ENCODE measurements around the gene SMTN. TPM values are rescaled to one million over a fixed set of nuclear protein-coding genes. Genes with fewer than 3 reads are reported as not detected.

SMTN gene
- total RNA-seq, 4 donors from 2014 or later = 42.3 to 54.6 (median 50.5) TPM

- Histone ChIP-seq H3K27ac (peak overlapping the region; percentile 94), H3K36me3 (peaks cover 25% of the 10 kb centered on the region), H3K4me3 (peak overlapping the region; percentile 76), H3K9me3 (no peaks in the 10 kb centered on the region), H3K27me3 (no peaks in the 10 kb centered on the region), H3K4me1 (peaks cover 69% of the 10 kb centered on the region)
- DNase-seq (ENCODE audit: low spot score in 2 of 2) = peak; percentile 93 to 96
- TF ChIP-seq CTCF (IDR thresholded peaks at IDR 0.05) (peak; percentile 57 to 86), POLR2AphosphoS5 (IDR thresholded peaks at IDR 0.05) (peak in 1 of 3 donors; percentile 83), EP300 (IDR thresholded peaks at IDR 0.05) (no peak), POLR2A (IDR thresholded peaks at IDR 0.05) (peak in 1 of 2 donors; percentile 66)
- WGBS = under 1% methylated on average over 37 of the region's 69 CpGs
These were observed 3.8 kb downstream of the SMTN start for GRCh38 chr22:31084811-31085492.

- H3K36me3 ChIP-seq = peaks cover 30% of the 10 kb centered on the region
- TF ChIP-seq CTCF (IDR thresholded peaks at IDR 0.05) (peak in 1 of 2 donors; percentile 1), POLR2A (IDR thresholded peaks at IDR 0.05) (no peak)
- H3K4me3 ChIP-seq = peak overlapping the region; percentile 76
- no peaks in the 10 kb centered on the region for H3K27me3 ChIP-seq
- H3K4me1 ChIP-seq = peaks cover 65% of the 10 kb centered on the region
- no peak for DNase-seq (ENCODE audit: low spot score in 2 of 2)
- WGBS = 22% methylated on average over 11 of the region's 13 CpGs
- no peaks in the 10 kb centered on the region for H3K9me3 ChIP-seq
- peak overlapping the region; percentile 94 for H3K27ac ChIP-seq
These were observed 4.3 kb downstream of the SMTN start for GRCh38 chr22:31085493-31085824.

DNA sequence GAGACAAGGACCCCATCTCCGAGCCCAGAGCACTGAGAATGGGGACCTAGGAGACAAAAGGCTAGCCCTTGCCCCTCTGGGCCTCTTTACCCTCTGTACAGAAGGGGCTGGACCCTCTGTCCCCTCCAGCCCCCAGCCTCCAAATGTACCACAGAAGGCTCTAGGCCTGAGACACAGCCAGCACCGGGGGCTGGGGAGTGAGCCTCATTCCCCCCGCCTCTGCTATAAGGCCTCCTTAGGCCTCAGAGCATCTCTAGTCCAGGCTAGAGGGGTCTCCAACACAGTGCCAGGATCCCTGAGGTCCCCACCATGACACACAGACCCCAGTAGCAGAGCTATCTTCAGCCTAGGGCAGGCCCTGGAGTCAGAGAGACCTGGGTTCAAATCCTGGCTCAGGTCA lies 4.8 kb downstream of the SMTN start:
- DNase-seq (ENCODE audit: low spot score in 2 of 2) = no peak
- no peak for TF ChIP-seq POLR2AphosphoS5 (IDR thresholded peaks at IDR 0.05)
- TF ChIP-seq POLR2A (IDR thresholded peaks at IDR 0.05) = no peak
- H3K4me3 ChIP-seq = peak overlapping the region; percentile 76
- H3K36me3 ChIP-seq = peaks cover 35% of the 10 kb centered on the region
- peak overlapping the region; percentile 94 for H3K27ac ChIP-seq
- H3K9me3 ChIP-seq = no peaks in the 10 kb centered on the region
- no peaks in the 10 kb centered on the region for H3K27me3 ChIP-seq
- H3K4me1 ChIP-seq = peaks cover 61% of the 10 kb centered on the region
- 100% methylated on average over 1 of the region's 3 CpGs for WGBS

DNA sequence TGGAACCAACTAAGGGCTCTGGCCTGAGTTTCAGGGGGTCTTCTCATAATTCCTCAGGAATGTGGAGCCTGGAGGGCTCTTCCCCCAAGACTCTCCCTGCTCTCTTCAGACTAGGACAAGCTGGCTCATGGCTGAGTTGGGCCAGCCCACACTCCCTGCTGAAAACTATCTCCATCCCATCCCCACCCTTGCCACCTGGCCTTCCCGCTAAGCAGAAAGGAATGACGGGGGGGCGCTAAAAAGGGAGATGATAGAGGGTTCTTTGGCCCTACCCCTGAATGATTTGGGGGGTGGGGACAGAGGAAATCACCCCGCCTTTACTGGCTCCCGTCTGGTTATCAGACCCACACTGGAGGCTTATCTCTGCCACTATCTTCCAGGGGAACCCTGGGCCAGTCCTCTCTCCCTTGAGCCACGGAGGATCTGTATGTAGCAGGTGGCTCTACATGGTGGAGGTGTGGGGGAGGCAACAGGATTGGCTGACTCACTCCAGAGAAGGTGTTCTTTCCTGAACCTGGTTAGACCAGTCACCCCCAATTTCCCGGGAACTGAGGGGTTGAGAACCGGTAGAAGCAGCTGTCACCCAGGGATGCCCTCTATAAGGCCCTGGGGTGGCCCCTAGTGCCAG lies 5.7 kb downstream of the SMTN start:
- Histone ChIP-seq H3K4me1 (peaks cover 55% of the 10 kb centered on the region), H3K4me3 (no peak overlapping the region), H3K9me3 (no peaks in the 10 kb centered on the region), H3K36me3 (peaks cover 44% of the 10 kb centered on the region), H3K27me3 (no peaks in the 10 kb centered on the region), H3K27ac (peak overlapping the region; percentile 5)
- 68% methylated on average over 6 of the region's 8 CpGs for WGBS
- DNase-seq (ENCODE audit: low spot score in 2 of 2) = no peak
- TF ChIP-seq EP300 (IDR thresholded peaks at IDR 0.05) (no peak), POLR2A (IDR thresholded peaks at IDR 0.05) (no peak), CTCF (IDR thresholded peaks at IDR 0.05) (no peak), POLR2AphosphoS5 (IDR thresholded peaks at IDR 0.05) (no peak)

DNA sequence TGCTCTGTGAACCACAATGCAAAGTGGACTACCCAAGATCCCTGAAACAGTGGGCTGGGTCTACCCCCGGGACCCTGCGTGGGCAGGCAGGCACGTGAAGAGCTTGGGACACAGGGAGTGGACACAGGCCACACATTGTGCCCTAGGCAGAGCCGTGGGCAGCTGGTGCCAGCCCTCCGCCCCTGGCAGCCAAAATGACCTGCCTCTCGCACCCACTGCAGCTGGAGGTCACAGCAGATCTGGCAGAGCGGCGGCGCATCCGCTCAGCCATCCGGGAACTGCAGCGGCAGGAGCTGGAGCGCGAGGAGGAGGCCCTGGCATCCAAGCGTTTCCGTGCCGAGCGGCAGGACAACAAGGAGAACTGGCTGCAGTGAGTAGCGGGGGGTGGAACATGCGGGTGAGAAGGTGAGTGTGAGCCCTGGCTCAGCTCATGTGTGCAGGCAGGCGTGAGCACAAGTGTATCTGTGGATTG lies 6.7 kb downstream of the SMTN start:
- Histone ChIP-seq H3K4me1 (peaks cover 46% of the 10 kb centered on the region), H3K27me3 (no peaks in the 10 kb centered on the region), H3K27ac (peak overlapping the region; percentile 5), H3K4me3 (no peak overlapping the region), H3K36me3 (peaks cover 52% of the 10 kb centered on the region), H3K9me3 (no peaks in the 10 kb centered on the region)
- TF ChIP-seq EP300 (IDR thresholded peaks at IDR 0.05) (no peak), POLR2AphosphoS5 (IDR thresholded peaks at IDR 0.05) (no peak)
- no peak for DNase-seq (ENCODE audit: low spot score in 2 of 2)
- WGBS = 91% methylated on average over 14 of the region's 21 CpGs

DNA sequence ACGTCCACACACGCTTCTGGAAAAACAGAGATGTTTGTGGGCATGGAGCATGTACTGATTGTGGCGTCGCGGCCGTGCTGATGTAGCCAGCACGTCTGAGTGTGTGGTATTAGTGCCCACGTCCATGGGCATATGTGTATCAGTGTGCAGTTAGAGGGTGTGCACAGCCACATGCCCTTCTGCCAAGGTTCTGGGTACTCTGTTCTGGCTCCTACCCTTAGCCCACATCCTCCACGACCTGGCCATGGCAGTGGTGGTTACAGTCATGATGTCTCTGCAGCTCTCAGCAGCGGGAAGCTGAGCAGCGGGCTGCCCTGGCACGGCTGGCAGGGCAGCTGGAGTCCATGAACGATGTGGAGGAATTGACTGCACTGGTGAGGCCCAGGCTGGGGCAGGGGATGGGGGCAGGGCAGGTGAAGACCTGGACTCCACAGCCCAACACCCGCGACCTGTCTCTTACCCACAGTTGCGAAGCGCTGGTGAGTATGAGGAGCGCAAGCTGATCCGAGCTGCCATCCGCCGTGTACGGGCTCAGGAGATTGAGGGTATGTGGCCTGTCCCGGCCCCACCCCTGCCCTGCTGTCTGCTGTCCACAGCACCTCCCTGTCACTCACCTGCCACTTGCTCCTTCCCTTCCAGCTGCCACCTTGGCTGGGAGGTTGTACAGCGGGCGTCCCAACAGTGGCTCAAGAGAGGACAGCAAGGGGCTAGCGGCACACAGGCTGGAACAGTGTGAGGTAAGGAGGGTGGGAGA lies 7.3 kb downstream of the SMTN start:
- no peaks in the 10 kb centered on the region for H3K9me3 ChIP-seq
- no peak overlapping the region for H3K27ac ChIP-seq
- peaks cover 40% of the 10 kb centered on the region for H3K4me1 ChIP-seq
- TF ChIP-seq CTCF (IDR thresholded peaks at IDR 0.05) = no peak
- no peak for TF ChIP-seq POLR2AphosphoS5 (IDR thresholded peaks at IDR 0.05)
- no peak for TF ChIP-seq EP300 (IDR thresholded peaks at IDR 0.05)
- TF ChIP-seq POLR2A (IDR thresholded peaks at IDR 0.05) = no peak
- no peak overlapping the region for H3K4me3 ChIP-seq
- WGBS = 90% methylated on average over 19 of the region's 26 CpGs
- peak in 1 of 2 donors; percentile 77 for DNase-seq (ENCODE audit: low spot score in 2 of 2)
- no peaks in the 10 kb centered on the region for H3K27me3 ChIP-seq
- H3K36me3 ChIP-seq = peaks cover 58% of the 10 kb centered on the region

All from suprapubic skin (tissue), 4 donors.